Thymus (tissue), 11 donors: ENCODE results near the gene NOTCH4. TPM values are rescaled to one million over a fixed set of nuclear protein-coding genes. Genes with fewer than 3 reads are reported as not detected.
A peak's percentile ranks its signal among the peaks of the same experiment; 100 is the strongest.

Experiments used
- DNase-seq, 9 donors: peaks; one replicate each; pipeline ENCODE4 v3.0.0-alpha.2; 2013; ENCODE audit warnings: low spot score in 9 of 9, low read depth in 6 of 9, missing footprints in 1 of 9
- H3K27ac ChIP-seq, 2 donors: one replicate each; pipeline ENCODE4 v1.5.1; 2013; ENCODE audit warnings: control low read depth in 1 of 2, low read depth in 1 of 2, low read length in 1 of 2, mild to moderate bottlenecking in 1 of 2, moderate library complexity in 1 of 2
- H3K27me3 ChIP-seq, 2 donors: one replicate each; pipeline ENCODE4 v1.5.1; 2013; ENCODE audit warnings: low read length in 1 of 2; ENCODE audit not compliant: control insufficient read depth in 2 of 2, insufficient read depth in 1 of 2
- H3K36me3 ChIP-seq, 2 donors: one replicate each; pipeline ENCODE4 v1.5.1; 2013; ENCODE audit warnings: low read length in 1 of 2, mild to moderate bottlenecking in 1 of 2, moderate library complexity in 1 of 2; ENCODE audit not compliant: control insufficient read depth in 2 of 2, insufficient read depth in 2 of 2
- H3K4me1 ChIP-seq, 2 donors: one replicate each; pipeline ENCODE4 v1.5.1; 2013; ENCODE audit warnings: low read length in 2 of 2; ENCODE audit not compliant: control insufficient read depth in 2 of 2, insufficient read depth in 2 of 2
- H3K4me3 ChIP-seq, 2 donors: one replicate each; pipeline ENCODE4 v1.5.1; 2013; ENCODE audit warnings: low read length in 2 of 2, control low read depth in 1 of 2, mild to moderate bottlenecking in 1 of 2
- H3K9me3 ChIP-seq, 2 donors: one replicate each; pipeline ENCODE4 v1.5.1; 2013; ENCODE audit warnings: low read length in 1 of 2, mild to moderate bottlenecking in 1 of 2; ENCODE audit not compliant: control insufficient read depth in 2 of 2, insufficient read depth in 1 of 2
- WGBS: extraction: QIAGEN DNeasy Blood & Tissue Kit; methylation state at CpG from one replicate; pipeline ENCODE4 v1.1.7; 2013; 5-methylcytosine and 5-hydroxymethylcytosine counted together
- polyA plus RNA-seq: library from polyadenylated mRNA; stranded (reverse); fragments of 200-250 nt; gene quantifications from one replicate; pipeline ENCODE4 v1.2.3, GENCODE V29; 2013
- total RNA-seq: library from RNA; stranded (reverse); fragments of 120-200 nt; gene quantifications from one replicate; pipeline ENCODE4 v1.2.4, GENCODE V29; 2013
- donor health status: healthy.

The NOTCH4 gene
- total and polyA plus RNA-seq, 2 donors = 2.5 to 32.7 TPM

GRCh38 chr6:32192608-32193039 is 31.2 kb downstream of the NOTCH4 start, which contains the start of gene GPSM3:
GPSM3 (minus strand) TSS chr6:32192643; CDS start chr6:32192513, 130 bp downstream.
- H3K4me1 ChIP-seq = peaks cover 42 to 82% of the 10 kb centered on the region in 2 donors
- H3K36me3 ChIP-seq = peaks cover 18 to 22% of the 10 kb centered on the region in 2 donors
- peak within 1 kb of the TSS; percentile 92 to 97 for H3K4me3 ChIP-seq
- peak within 1 kb of the TSS; percentile 93 to 94 for H3K27ac ChIP-seq
- 6% methylated on average over 5 of the region's 5 CpGs for WGBS
- no peaks in the 10 kb centered on the region for H3K27me3 ChIP-seq
- peak; percentile 57 to 92 (median 80) for DNase-seq
- H3K9me3 ChIP-seq = peaks cover 0 to 13% of the 10 kb centered on the region in 2 donors

DNA sequence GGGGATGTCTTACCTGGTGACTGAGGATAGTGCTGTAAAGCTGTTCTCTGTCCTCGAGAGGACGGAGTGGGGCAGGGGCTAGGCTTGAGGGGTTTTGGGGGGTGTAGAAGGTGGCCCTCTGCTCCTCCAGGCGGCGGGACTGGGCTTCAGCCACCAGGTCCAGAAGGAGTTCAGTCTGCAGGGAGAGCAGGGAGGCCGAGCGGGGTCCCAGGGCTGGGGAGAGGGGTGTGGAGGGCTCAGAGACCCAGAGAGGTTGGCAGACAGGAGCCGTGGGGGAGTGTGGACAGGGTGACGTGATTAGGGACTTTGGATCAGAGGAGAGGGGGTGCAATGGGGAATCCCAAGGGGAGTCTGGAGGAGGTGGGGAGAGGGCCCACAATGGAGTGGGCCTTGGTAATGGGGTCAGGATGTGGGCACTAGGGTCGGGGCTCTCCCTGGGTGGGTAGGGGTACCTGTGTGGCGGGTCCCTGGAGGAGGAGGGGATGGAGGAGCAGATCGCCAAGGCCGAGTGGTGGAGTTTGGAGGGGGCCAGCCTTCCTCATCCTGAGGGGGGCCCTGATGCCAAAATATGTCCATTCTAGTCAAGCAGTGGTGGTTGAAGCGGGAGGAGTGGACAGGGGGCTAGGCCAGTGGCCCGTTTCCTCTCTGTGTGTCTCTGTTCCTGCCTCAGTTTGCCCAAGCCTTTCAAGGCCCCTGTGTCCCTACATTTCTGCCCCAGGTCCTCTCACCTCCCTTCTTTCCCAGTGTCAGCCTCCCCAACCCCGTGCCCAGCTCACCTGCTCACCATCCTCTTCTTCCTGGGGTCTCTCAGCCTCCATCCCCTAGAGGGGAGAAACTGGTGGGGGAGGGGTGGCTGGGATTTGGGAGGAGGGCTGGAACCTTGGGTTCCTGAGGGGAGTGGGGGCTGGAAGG is 31.9 kb downstream of the NOTCH4 start:
- Histone ChIP-seq H3K36me3 (peaks cover 25 to 29% of the 10 kb centered on the region in 2 donors), H3K27ac (peak overlapping the region; percentile 93 to 94), H3K27me3 (no peaks in the 10 kb centered on the region), H3K4me3 (peak overlapping the region; percentile 92 to 97), H3K9me3 (peaks cover 0 to 13% of the 10 kb centered on the region in 2 donors), H3K4me1 (peaks cover 47 to 85% of the 10 kb centered on the region in 2 donors)
- no peak for DNase-seq
- WGBS = 49% methylated on average over 15 of the region's 15 CpGs

DNA sequence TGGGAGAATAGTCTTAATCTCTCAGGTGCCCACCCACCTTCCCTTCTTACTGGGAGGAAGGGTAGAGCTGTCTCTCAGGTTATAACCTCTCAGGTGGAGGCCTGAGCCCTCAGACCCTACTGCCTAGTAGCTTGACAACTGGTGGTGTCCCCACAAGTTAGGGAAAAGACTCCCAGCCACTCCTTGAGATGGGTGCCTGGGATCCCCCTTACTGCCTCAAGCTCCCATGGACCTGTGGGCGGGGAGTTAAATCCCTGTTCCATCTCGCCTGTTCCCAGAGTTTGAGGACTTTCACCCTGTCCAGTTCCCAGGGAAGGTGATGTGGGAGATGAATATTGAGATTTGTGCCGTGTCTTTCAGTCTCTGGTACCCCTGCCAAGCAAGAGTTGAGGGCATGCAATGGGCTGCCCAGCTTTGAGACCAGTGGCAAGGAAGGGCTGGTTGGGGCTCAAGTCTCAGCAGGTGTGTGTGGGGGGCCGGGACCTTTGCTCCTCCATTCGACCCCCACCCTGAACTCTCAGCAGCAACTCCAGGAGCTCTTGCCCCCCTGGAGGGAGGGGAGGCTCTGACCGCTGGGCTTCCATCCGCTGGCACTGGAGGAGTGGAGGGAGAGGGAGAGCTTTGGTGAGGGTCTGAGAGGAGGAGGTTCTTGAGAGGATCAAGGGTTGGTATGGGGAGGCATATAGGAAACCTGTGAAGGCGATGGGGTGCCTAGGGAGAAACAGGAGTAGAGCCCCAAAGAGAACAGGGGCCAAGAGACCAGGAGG is 32.8 kb downstream of the NOTCH4 start:
- H3K9me3 ChIP-seq = peaks cover 0 to 8% of the 10 kb centered on the region in 2 donors
- no peaks in the 10 kb centered on the region for H3K27me3 ChIP-seq
- peaks cover 44 to 83% of the 10 kb centered on the region in 2 donors for H3K4me1 ChIP-seq
- peak overlapping the region; percentile 92 to 97 for H3K4me3 ChIP-seq
- peaks cover 33 to 37% of the 10 kb centered on the region in 2 donors for H3K36me3 ChIP-seq
- WGBS = 87% methylated on average over 8 of the region's 8 CpGs
- H3K27ac ChIP-seq = peak overlapping the region; percentile 93 to 94
- peak in 1 of 9 donors; percentile 31 for DNase-seq

DNA sequence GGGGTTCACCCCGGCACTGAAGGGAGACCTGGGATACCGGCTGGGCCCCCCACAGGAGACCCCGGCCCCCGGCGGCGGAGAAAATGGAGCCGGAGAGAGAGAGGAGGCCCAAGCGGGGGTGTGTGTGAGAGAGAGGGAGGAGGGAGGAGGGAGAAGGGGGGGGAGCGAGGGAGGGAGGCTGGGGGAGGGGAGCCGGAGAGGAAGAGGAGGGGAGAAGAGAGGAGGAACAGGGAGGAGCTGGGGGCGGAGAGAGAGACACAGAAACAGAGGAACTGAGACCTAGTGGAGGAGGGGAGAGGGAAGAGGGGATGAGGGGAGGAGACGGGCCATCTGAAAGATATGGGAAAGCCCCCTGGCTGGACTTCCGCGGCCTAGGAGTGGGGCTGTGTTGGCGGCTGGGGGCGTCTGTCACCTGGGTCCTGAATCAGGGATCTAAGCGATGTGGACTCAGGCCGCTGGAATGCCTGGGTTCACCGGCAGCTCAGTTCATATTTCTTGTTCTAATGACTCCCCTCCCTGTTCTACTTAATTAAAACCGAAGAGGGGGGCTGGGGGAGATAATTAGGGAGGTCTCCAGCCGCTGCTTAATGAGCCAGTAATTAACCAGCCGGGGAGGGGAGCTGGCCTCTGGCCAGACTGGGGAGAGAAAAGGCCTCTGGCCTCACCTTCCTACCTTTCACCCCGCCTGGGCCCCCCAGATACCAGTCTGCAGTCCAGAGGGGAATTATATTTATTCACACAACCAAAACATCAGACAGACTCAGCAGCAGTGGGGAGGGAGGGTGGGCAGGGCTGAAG is 33.6 kb downstream of the NOTCH4 start, which contains the start of gene PBX2:
PBX2 (minus strand) TSS at position 149 of the 798 bp plus-strand sequence. CDS start 287 bp downstream, outside the sequence.
- Histone ChIP-seq H3K9me3 (peaks cover 0 to 8% of the 10 kb centered on the region in 2 donors), H3K27ac (peak within 1 kb of the TSS; percentile 93 to 94), H3K4me3 (peak within 1 kb of the TSS; percentile 92 to 97), H3K36me3 (peaks cover 33 to 44% of the 10 kb centered on the region in 2 donors), H3K27me3 (no peaks in the 10 kb centered on the region), H3K4me1 (peaks cover 44 to 83% of the 10 kb centered on the region in 2 donors)
- peak; percentile 78 to 97 (median 89) for DNase-seq
- 5% methylated on average over 23 of the region's 23 CpGs for WGBS

DNA sequence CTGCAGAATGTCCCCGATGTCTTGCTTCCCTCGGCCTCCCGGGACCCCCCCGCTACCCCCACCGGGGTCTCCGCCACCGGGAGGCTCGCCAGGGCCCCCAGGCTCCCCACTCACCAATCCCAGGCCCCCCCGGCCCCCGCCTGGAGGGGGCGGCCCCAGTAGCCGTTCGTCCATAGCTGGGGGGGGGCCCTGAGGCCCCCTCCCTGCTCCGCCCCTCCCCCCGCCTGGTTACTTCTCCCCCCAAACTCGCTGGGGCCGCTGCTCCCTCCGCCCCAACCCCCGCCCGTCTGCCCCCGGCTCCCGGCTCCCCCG is 34.2 kb downstream of the NOTCH4 start:
- no peak for DNase-seq
- H3K4me1 ChIP-seq = peaks cover 41 to 77% of the 10 kb centered on the region in 2 donors
- H3K27me3 ChIP-seq = no peaks in the 10 kb centered on the region
- peak overlapping the region; percentile 85 to 89 for H3K27ac ChIP-seq
- peaks cover 33 to 44% of the 10 kb centered on the region in 2 donors for H3K36me3 ChIP-seq
- H3K9me3 ChIP-seq = peaks cover 0 to 8% of the 10 kb centered on the region in 2 donors
- H3K4me3 ChIP-seq = peak overlapping the region; percentile 92 to 97
- WGBS = 13% methylated on average over 23 of the region's 23 CpGs

GRCh38 chr6:32189069-32189741 is 34.7 kb downstream of the NOTCH4 start:
- 2% methylated on average over 10 of the region's 10 CpGs for WGBS
- Histone ChIP-seq H3K4me1 (peaks cover 36 to 72% of the 10 kb centered on the region in 2 donors), H3K27me3 (no peaks in the 10 kb centered on the region), H3K9me3 (peaks cover 0 to 8% of the 10 kb centered on the region in 2 donors), H3K27ac (peak overlapping the region; percentile 85 to 89), H3K36me3 (peaks cover 36 to 47% of the 10 kb centered on the region in 2 donors), H3K4me3 (peak overlapping the region; percentile 92 to 97)
- DNase-seq = peak in 1 of 9 donors; percentile 39

DNA sequence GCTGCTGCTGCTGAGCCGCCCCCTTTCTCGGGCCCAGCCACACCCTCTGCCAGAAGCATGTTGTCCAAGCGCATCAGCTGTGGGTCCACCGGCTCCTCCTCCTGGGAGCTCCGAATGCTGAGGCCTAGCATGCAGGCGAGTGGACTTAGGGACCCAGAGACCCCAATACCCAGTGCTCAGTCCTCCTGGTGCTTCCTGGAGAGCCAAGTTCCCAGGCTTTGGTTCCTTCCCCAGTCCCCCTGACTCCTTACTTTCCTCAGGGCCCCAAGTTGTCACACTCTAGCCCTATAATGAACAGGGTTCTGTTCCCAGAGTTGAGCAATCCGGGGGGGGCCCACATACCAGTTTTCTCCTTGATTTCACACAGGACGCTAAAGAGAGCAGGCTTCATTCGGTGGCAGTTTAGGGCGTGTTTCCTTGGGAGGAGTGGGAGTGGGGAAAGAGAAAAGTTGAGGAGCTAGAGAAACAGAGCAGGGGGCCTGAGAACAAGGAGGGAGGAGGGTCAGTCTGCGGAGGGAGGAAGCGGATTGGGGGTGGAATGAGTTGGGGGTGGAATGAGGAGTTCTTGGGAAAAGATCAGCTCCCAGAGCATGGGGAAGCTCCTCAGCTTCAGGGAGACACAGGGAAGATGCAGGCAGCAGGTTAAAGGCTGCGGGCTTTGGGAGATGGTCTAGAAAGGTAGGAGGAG is 35.3 kb downstream of the NOTCH4 start:
- H3K4me3 ChIP-seq = peak overlapping the region; percentile 92 to 97
- no peaks in the 10 kb centered on the region for H3K27me3 ChIP-seq
- peak overlapping the region; percentile 85 to 89 for H3K27ac ChIP-seq
- H3K4me1 ChIP-seq = peaks cover 30 to 66% of the 10 kb centered on the region in 2 donors
- 69% methylated on average over 13 of the region's 13 CpGs for WGBS
- H3K36me3 ChIP-seq = peaks cover 43 to 54% of the 10 kb centered on the region in 2 donors
- no peak for DNase-seq
- peaks cover 0 to 8% of the 10 kb centered on the region in 2 donors for H3K9me3 ChIP-seq
